GM19468 (cell line): ENCODE results near the gene PPIG.
"Not testable (repeated sequence)": the region's sequence is repeated elsewhere in the genome, so short reads cannot be mapped to it uniquely, and the experiment has no call there.

Experiments used
- ATAC-seq: cut with Tn5 transposase; IDR thresholded peaks from one replicate; pipeline ENCODE4 v1.9.1; 2021; ENCODE audit warnings: mild to moderate bottlenecking, moderate library complexity, moderate number of reproducible peaks; ENCODE audit not compliant: unreplicated experiment; ENCODE audit errors: extremely low read depth

Gene PPIG

DNA sequence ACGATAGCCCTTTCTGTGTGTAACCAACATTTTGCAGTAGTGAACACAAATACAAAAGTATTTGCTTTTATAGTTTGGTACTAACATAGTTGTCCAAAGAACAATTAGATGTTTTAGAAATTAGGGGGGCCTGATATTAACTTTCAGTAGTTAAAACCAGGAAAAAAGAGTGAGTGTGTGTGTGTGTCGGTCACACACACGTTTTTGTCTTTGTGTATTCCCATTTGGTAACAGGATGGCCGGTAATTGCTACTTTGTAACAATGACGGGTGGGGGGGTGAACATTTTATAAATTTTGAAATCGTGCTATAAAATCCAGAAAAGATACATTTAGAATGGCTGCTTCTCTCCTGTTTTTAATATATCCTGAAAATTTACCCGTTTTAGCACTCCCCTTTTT is 1.5 kb downstream of the PPIG start:
- no peak for ATAC-seq

DNA sequence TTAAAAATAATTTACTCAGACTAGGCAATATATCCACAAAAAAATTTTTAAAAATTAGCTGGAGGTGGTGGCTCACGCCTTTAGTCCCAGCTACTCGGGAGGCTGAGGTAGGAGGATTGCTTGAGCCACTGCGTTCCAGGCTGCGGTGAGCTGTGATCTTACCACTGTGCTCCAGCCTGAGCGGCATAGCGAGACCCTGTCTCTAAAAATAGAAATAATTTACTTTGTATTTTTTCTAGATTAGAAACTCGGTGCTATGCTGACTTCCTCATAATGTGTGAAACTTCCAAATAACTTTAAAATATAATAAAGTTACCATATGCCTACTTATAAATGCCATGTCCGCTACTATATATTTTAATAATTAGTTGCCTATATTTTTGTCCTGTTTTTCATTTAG is 6.7 kb downstream of the PPIG start:
- no peak for ATAC-seq

DNA sequence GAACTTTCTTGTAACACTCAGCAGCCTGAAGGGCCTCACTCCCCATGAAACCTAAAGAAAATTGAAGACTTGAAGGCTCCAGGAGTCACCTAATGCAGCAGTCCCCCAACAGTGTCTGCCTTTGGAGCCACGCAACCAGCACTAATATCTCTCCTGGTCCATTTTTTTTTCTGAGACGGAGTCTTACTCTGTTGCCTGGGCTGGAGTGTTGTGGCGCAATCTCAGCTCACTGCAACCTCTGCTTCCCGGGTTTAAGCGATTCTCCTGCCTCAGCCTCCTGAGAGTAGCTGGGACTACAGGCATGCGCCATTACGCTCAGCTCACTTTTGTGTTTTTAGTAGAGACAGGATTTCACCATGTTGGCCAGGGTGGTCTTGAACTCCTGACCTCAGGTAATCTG is 12.4 kb downstream of the PPIG start:
- ATAC-seq: not testable (repeated sequence)

DNA sequence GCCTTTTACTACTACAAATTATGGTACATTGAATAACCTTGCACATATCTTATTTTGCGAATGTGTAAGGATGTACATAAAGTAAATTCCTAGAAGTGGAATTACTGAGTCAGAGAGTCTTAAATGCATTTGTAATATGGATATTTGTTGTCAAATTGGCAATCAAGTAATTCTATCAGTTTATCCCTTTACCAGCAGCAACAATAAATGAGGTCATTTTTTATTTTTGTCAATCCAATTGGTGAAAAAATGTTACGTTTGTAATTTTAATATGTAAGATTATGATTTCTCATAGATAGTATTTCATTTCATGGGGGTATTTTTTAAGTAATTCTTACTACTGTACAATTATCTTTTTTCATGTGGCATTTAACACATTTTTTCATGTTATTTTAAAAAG is 14.8 kb downstream of the PPIG start:
- ATAC-seq: no peak

DNA sequence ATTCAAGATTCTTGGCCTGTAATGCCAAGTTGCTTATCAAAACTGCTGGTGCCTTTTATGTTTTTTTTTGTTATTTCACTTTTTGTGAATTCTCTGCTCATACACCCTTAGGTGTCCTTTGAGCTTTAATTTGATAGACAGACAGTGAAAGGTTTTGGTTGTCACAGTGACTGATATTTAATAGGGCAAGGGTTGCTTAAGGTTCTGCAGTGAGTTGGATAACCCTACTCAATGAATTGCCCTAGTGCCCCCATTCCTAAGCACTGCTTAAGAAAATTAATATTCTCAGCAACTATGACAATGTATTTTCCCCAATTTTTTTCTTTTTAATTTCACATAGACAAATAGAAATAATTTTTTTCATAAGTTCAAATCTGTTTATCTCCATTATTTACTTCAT is 15.4 kb downstream of the PPIG start:
- no peak for ATAC-seq

DNA sequence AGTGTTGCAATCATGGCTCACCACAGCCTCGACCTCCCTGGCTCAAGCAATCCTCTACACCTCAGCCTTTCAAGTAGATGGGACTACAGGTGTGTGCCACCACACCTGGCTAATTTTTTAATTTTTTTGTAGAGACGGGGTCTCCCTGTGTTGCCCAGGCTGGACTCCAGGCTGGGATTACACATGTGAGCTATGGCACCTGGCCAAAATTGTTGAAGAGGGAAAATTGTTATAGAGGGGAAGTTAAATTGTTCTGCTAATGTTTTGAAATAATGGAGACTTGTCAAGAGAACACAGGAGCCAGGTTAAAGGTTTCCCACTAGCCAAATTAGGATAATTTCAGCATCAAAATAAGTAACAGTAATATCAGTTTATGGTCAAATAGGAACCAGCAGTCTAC is 25.1 kb downstream of the PPIG start:
- no peak for ATAC-seq

DNA sequence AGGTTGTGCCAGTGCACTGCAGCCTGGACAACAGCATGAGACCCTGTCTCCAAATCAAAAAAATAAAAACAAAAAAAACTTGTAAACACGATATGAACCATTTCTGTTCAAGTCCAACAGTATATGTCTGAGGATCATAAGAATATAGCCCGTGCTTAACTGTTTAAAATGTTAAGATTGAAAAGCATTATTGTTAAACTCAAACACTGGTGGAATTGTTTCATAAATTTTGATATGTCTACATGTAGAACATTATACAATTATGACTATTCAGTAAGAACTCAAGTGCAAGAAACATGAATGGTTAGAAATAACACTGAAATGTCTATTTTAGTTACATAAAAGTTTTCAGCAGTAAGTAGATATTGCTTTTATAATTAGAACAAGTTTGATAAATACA is 29.7 kb downstream of the PPIG start:
- no peak for ATAC-seq

DNA sequence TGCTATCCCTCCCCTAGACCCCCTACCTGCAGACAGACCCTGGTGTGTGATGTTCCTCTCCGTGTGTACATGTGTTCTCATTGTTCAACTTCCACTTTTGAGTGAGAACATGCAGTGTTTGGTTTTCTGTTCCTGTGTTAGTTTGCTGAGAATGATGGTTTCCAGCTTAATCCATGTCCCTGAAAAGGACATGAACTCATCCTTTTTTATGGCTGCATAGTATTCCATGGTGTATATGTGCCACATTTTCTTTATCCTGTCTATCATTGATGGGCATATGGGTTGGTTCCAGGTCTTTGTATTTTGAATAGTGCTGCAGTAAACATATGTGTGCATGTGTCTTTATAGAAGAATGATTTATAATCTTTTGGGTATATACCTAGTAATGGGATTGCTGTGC is 31.8 kb downstream of the PPIG start:
- ATAC-seq: not testable (repeated sequence)

DNA sequence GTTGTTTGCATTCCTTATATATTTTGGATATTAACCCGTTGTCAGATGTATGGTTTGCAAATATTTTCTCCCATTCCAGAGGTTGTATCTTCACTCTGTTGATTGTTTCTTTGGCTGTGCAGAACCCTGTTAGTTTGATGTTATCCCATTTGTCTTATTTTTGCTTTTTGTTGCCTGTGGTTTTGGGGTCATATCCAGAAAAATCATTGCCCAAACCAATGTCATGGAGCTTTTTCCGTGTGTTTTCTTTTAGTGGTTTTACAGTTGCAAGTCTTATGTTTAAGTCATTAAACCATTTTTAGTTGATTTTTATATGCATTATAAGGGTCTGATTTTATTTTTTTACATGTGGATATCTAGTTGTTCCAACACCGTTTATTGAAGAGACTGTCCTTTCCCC is 35.8 kb downstream of the PPIG start:
- ATAC-seq: no peak

DNA sequence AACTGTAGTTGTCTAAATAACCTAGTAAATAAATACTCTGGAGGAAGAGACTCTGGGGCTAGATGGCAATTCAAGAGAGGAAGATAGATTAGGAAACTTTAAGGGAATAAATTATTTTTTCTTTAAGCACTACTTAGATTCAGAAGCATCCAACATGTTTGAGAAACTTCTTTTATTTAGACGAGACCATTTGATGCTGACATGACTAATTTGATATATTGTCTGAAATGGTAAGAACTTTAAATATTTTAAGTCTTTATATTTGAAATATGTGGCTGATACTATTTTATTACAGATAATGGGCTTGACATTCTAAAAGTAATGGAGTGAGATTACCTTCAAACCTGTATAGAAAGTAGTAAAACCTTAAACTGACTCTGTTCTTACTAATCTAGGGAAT is 36.4 kb downstream of the PPIG start:
- ATAC-seq: no peak

DNA sequence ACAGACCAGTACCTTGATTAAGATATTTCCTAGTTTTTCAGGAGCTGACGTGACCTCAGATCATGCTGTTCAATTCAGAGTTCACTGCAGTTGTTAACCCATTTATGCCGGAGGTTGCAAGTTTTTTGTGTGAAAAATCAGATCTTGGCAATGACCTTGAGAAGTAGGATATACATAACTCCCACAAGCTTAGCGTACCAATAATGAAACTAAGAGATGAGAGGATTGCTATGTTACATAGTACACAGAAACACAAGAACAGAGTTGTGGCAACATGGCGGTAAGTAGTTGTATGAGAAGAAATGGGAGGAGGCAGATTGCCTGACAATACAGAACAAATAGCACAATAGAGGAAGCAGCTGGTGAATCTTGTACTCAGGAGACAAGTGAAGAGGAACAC is 39.1 kb downstream of the PPIG start:
- no peak for ATAC-seq

DNA sequence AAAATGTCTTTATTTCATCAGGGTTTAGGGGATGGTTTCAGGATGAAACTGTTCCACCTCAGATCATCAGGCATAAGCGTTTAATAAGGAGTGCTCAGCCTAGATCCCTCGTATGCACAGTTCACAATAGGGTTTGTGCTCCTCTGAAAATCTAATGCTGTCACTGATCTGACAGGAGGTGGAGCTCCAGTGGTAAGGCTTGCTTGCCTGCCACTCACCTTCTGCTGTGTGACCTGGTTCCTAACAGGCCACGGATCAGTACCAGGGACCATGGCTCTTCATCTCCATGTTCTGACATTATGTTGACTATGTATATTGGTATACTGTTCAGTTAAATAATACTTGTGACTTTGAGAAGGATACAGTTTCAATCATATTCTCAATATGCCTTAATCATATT is 41.6 kb downstream of the PPIG start:
- ATAC-seq: no peak

DNA sequence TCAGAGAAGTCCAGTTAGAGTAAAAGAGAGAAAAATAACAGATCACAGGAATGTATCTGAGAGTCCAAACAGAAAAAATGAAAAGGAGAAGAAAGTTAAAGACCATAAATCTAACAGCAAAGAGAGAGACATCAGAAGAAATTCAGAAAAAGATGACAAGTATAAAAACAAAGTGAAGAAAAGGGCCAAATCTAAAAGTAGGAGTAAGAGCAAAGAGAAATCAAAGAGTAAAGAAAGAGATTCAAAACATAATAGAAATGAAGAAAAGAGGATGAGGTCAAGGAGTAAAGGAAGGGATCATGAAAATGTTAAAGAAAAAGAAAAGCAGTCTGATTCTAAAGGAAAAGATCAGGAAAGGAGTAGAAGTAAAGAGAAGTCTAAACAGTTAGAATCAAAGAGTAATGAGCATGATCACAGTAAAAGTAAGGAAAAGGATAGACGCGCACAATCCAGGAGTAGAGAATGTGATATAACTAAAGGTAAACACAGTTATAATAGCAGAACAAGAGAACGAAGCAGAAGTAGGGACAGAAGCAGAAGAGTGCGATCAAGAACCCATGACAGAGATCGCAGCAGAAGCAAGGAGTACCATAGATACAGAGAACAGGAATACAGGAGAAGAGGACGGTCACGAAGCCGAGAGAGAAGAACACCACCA is 52.4 kb downstream of the PPIG start:
- ATAC-seq: no peak

DNA sequence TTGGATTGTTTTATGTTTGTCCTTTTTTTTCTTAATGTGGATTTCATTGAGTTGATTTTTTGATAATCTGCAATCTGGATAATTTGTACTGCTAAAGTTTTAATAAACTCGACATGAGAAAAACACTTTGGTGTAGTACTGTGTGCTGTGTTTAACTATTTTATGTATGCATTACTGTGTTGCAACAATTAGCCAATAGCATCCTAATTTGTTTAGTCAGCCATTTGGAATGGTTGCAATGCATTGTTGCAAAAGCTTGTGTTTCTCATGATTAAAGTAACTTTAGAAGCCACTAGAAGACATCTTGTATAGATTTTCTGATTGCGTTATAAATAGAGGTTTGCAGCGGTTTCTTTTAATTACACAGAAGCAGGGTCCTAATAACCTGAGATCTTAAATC is 53.5 kb downstream of the PPIG start:
- ATAC-seq: no peak

DNA sequence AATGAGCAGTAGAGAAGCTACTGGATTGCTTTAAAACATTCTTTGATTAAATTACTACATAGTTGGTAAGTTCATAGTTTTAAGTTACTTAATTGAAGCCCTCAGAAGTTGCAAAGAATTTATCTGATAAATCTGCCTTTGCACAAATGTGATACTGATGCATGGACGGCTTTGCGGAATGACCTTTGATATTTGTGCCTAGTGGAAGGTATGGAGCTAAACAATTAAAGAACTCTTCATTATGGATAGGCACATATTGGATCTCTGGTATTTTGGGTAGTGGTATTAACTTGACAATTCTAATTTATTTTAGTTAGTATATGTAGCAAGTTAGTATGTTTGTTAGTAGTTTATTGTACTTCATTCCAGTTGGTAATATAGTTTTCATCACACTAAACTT is 56.0 kb downstream of the PPIG start:
- ATAC-seq: no peak

DNA sequence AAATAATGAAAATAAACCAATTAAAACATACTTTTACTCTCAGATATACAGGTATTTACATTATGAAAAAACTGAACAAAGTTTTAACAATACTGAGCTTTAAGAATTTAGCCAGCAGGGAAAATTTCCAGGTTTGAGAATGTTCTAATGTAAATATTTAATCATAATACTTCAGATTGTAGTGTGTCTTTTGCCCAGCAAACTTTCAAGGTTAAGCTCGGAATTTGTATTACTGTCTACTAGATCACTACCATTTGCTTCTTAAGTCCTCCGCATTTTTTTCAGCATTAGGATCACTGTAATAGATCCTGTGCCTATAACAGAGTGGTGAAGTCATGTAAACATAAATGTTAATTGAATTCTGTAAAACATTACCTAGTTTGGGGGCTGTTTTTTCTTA is 57.3 kb downstream of the PPIG start:
- ATAC-seq: no peak

DNA sequence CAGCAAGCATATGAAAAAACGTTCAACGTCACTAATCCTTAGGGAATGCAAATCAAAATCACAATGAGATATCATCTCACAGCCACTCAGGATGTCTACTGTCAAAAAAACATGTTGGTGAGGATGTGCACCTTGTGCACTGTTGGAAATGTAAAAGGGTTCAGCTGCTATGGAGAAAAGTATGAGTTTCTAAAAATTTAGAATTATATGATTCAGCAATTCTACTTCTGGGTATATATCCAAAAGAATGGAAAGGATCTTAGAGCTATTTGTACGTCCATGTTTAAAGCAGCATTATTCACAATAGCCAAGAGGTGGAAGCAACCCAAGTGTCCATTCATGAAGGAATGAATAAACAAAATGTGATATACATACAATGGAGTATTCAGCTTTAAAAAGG is 60.0 kb downstream of the PPIG start:
- no peak for ATAC-seq

DNA sequence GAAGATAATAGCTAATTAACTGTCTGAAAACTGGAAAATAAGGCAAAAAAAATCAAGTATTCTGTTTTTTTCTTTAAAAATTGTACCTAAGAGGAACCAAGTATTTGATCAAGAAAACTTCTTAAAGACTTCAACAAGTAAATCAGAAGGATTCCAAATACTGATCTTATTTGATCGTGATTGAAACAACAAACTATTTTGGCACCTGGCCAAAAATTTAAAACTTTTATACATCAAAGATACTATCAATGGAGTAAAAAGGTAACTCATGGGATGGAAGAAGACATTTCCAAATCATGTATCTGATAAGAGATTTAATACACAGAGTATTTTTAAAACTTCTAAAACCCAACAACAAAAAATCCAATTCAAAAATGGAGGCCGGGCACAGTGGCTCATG is 63.3 kb downstream of the PPIG start:
- ATAC-seq: no peak

DNA sequence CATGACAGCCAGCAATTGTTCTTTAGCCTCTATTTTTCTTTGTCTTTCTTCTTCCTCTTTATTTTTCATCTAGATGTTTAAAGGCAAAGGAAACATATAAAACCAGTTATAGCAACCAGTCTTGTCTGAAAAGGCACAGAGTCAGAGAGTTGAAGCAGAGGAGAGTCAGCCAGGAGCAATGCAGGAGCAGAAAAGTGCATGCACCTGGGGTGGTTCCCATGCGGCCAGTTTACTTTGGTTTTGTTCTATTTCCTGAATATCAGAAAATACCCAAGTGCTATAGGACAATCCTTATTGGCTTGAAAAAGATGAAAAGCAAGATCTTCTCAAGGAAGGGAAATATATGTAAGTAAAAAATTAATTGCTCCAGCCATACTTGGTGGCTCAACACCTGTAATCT is 65.1 kb downstream of the PPIG start:
- no peak for ATAC-seq

DNA sequence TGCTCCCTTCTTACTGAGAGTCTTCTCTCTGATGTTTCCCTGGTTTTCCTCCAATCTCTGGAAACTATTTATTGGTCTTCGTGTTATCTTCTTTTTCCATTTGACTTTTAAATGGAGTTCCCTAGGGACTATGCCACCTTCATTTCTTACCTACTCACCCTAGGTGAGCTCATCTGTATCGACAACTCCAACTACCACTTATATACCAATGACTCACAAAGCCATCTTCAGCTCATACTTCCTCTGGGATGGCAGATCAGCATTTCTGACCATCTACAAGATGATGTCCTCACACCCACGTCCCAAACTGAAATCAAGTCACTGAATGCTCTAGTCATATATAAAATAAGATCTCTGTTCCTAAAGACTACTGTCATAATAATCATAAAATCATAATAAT is 69.5 kb downstream of the PPIG start:
- ATAC-seq: no peak

DNA sequence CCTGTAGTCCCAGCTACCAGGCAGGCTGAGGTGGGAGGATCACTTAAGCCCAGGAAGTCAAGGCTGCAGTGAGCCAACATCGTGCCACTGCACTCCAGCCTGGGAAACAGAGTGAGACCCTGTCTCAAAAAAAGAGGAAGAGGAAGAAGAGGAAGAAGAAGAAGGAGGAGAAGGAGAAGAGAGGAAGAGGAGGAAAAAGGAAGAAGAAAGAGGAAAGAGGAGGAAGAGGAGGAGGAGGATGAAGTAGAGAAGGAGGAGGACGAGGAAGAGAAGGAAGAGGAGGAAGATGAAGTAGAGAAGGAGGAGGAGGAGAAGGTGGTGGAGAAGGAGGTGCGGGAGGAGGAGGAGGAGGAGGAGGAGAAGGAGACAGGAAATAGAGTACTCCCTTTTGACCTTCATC is 72.0 kb downstream of the PPIG start:
- ATAC-seq: no peak

DNA sequence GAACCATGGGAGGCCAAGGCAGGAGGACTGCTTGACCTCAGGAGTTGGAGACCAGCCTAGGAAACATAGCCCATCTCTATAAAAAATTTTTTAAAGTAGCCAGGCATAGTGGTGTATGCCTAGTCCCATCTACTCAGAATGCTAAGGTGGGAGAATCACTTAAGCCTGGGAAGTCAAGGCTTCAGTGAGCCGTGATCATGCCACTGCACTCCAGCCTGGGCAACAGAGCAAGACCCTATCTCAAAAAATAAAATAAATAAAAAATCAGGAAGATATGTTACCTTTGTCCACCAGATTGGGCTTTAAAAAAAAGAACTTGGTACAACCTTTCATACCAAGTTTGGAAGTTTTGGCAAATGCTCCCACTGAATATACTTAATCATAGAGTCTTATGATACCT is 74.7 kb downstream of the PPIG start:
- ATAC-seq: no peak

DNA sequence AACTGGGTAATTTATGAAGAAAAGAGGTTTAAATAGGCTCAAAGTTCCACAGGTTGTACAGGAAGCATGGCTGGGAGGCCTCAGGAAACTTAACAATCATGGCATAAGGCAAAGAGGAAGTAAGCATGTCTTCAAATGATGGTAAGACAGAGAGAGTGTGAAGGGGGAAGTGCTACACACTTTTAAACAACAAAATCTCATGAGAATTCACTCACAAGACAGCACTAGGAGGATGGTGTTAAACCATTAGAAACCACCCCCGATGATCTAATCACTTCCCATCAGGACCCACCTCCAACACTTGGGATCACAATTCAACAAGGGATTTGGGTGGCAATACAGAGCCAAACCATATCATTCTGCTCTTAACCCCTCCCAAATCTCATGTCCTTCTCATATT is 75.2 kb downstream of the PPIG start:
- no peak for ATAC-seq
